WTC11 (cell line): ENCODE data around the gene THBD. TPM values are rescaled to one million over a fixed set of nuclear protein-coding genes. Genes with fewer than 3 reads are reported as not detected.

ENCODE experiments used
- ATAC-seq: fragments of 200-7000 bp; cut with Tn5 transposase; 2 replicates; pipeline ENCODE4 v1.10.0; 2021; ENCODE audit warnings: mild to moderate bottlenecking, moderate library complexity
- CTCF ChIA-PET: fragments of 300-600 bp; sonication (Branson Sonifier 250); formaldehyde crosslinking; loops from one replicate; lab custom pipeline; 2021; ENCODE audit warnings: antibody characterized with exemption; lab: Charles Lee
- POLR2A ChIA-PET: fragments of 350-600 bp; sonication (Branson Sonifier 250); formaldehyde crosslinking; loops from one replicate; lab custom pipeline; 2021; ENCODE audit warnings: antibody characterized with exemption; lab: Charles Lee
- DNase-seq: peaks from one replicate; pipeline ENCODE4 v3.0.0; 2021; ENCODE audit warnings: low spot score
- H3K27ac Mint-ChIP-seq: 2 replicates; pipeline ENCODE4 v1.8.0; 2021; ENCODE audit warnings: mixed read lengths
- H3K27me3 Mint-ChIP-seq: 2 replicates; pipeline ENCODE4 v1.8.0; 2021; ENCODE audit warnings: low read depth, mild to moderate bottlenecking, moderate library complexity, mixed read lengths
- H3K36me3 Mint-ChIP-seq: 2 replicates; pipeline ENCODE4 v1.8.0; 2021; ENCODE audit warnings: mixed read lengths
- H3K4me1 Mint-ChIP-seq: 2 replicates; pipeline ENCODE4 v1.8.0; 2022; ENCODE audit warnings: mixed read lengths
- H3K4me3 Mint-ChIP-seq: 2 replicates; pipeline ENCODE4 v1.8.0; 2021; ENCODE audit warnings: mild to moderate bottlenecking, moderate library complexity, mixed read lengths
- H3K9me3 Mint-ChIP-seq: 2 replicates; pipeline ENCODE4 v1.8.0; 2021; ENCODE audit warnings: mixed read lengths
- ELF4 ChIP-seq: sonication (generic); formaldehyde crosslinking; IDR thresholded peaks from 2 replicates; pipeline ENCODE4 v1.8.1; 2022; ENCODE audit warnings: low read depth, mild to moderate bottlenecking, moderate library complexity, missing genetic modification reagents
- EMX1 ChIP-seq: fragments of 250-450 bp; sonication (Bioruptor Pico); IDR thresholded peaks from 2 replicates; pipeline ENCODE4 v1.8.0; 2021; ENCODE audit warnings: mild to moderate bottlenecking
- FOXJ3 ChIP-seq: sonication (generic); formaldehyde crosslinking; IDR thresholded peaks from 2 replicates; pipeline ENCODE4 v1.9.0; 2021; ENCODE audit warnings: missing genetic modification reagents, mild to moderate bottlenecking, borderline replicate concordance
- FOXK1 ChIP-seq: sonication (generic); formaldehyde crosslinking; IDR thresholded peaks from 2 replicates; pipeline ENCODE4 v1.8.0; 2022; ENCODE audit warnings: mild to moderate bottlenecking, moderate library complexity, missing genetic modification reagents
- GRHL2 ChIP-seq: fragments of 250-450 bp; sonication (Bioruptor Pico); IDR thresholded peaks from 2 replicates; pipeline ENCODE4 v1.8.0; 2022; ENCODE audit warnings: mild to moderate bottlenecking, moderate library complexity; ENCODE audit not compliant: insufficient replicate concordance, severe bottlenecking
- HMGA2 ChIP-seq: fragments of 250-450 bp; sonication (Bioruptor Pico); IDR thresholded peaks from 2 replicates; pipeline ENCODE4 v1.4.0; 2021; ENCODE audit warnings: mild to moderate bottlenecking, moderate library complexity
- IRF2 ChIP-seq: sonication (generic); formaldehyde crosslinking; IDR thresholded peaks from 2 replicates; pipeline ENCODE4 v1.8.0; 2022; ENCODE audit warnings: low read depth, missing genetic modification reagents, borderline replicate concordance
- JUN ChIP-seq: sonication (generic); formaldehyde crosslinking; IDR thresholded peaks from 2 replicates; pipeline ENCODE4 v1.8.0; 2023; ENCODE audit warnings: mild to moderate bottlenecking, missing genetic modification reagents
- MYBL2 ChIP-seq: sonication (generic); formaldehyde crosslinking; IDR thresholded peaks from 2 replicates; pipeline ENCODE4 v1.8.1; 2023; ENCODE audit warnings: mild to moderate bottlenecking, moderate library complexity, missing genetic modification reagents
- SMAD4 ChIP-seq: sonication (generic); formaldehyde crosslinking; IDR thresholded peaks from 2 replicates; pipeline ENCODE4 v1.8.0; 2022; ENCODE audit warnings: mild to moderate bottlenecking, missing genetic modification reagents
- ZNF121 ChIP-seq: sonication (generic); formaldehyde crosslinking; IDR thresholded peaks from 2 replicates; pipeline ENCODE4 v1.8.0; 2023; ENCODE audit warnings: missing genetic modification reagents
- ZNF423 ChIP-seq: fragments of 250-450 bp; sonication (Bioruptor Pico); IDR thresholded peaks from 2 replicates; pipeline ENCODE4 v2.1.2; 2022; ENCODE audit warnings: mild to moderate bottlenecking, moderate library complexity
- total RNA-seq: library from RNA; stranded (reverse); gene quantifications from 3 replicates; pipeline ENCODE4 v1.2.3, GENCODE V29; 2021
- TF ChIP-seq, protein P1 (sequence below): fragments of 250-450 bp; sonication (Bioruptor Pico); IDR thresholded peaks from 2 replicates; pipeline ENCODE4 v1.8.0; 2021; ENCODE audit warnings: mild to moderate bottlenecking
- TF ChIP-seq, protein P2 (sequence below): sonication (generic); formaldehyde crosslinking; IDR thresholded peaks from 2 replicates; pipeline ENCODE4 v1.8.0; 2022; ENCODE audit warnings: mild to moderate bottlenecking, missing genetic modification reagents
- TF ChIP-seq, protein P3 (sequence below): sonication (generic); formaldehyde crosslinking; IDR thresholded peaks from 2 replicates; pipeline ENCODE4 v1.8.1; 2022; ENCODE audit warnings: missing genetic modification reagents, borderline replicate concordance
- TF ChIP-seq, protein P4 (sequence below): sonication (generic); formaldehyde crosslinking; IDR thresholded peaks from 2 replicates; pipeline ENCODE4 v1.8.0; 2023; ENCODE audit warnings: mild to moderate bottlenecking, missing genetic modification reagents
- TF ChIP-seq, protein P5 (sequence below): fragments of 250-450 bp; sonication (Bioruptor Pico); IDR thresholded peaks from 2 replicates; pipeline ENCODE4 v1.9.0; 2021; ENCODE audit warnings: mild to moderate bottlenecking
- TF ChIP-seq, protein P6 (sequence below): sonication (generic); formaldehyde crosslinking; IDR thresholded peaks from 2 replicates; pipeline ENCODE4 v1.8.1; 2022; ENCODE audit warnings: low read depth, missing genetic modification reagents, borderline replicate concordance
- TF ChIP-seq, protein P7 (sequence below): sonication (generic); formaldehyde crosslinking; IDR thresholded peaks from 2 replicates; pipeline ENCODE4 v1.8.1; 2023; ENCODE audit warnings: mild to moderate bottlenecking, missing genetic modification reagents
- TF ChIP-seq, protein P8 (sequence below): sonication (generic); formaldehyde crosslinking; IDR thresholded peaks from 2 replicates; pipeline ENCODE4 v1.8.1; 2022; ENCODE audit warnings: mild to moderate bottlenecking, missing genetic modification reagents, moderate library complexity, borderline replicate concordance

THBD gene
- total RNA-seq, 1 experiment from 2014 or later = 1.0 TPM

DNA sequence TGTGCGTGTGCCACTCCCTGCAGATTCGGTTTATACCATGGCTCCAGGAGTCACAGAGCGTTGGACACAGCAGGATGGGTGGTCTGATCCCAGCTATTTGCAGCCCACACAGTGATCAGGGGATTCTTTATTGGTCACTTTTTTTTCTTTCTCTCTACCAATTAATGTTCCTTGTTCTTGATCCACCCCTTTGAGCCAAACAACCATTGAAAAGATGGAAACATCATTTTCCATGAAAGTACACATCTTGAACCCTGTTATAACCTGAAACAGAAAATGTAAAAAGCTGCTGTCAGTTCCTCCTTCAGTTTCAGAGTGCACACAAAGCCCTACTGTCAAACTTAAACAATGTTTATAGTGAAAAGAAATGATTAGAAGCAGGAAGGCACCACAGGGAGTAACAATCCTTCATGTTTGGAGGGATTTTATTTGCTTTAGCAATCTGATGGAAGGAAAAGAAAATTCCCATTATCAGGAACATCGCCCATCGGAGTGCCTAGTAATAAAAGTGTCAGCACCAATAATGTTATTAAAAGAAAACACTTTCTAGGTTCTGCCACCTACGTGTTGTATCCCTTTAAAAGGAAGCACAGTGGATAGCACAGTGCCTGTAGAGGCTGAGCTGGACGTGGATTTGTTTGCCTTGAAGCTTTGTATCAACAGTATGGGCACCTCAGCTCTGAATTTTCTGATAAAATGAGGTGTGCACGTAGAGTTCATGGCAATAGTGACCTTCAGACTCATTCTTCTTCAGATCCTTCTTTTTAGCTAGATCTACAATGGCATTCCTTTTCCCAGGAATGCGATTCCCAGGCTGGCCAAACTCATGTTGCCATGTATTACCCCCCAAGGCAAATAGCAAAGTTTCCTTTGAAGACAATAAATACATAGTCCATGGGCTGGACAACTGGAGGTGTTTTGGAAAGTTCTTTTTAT lies 16.1 kb upstream of the THBD start:
- Mint-ChIP-seq H3K36me3 (no peaks in the 10 kb centered on the region), H3K4me3 (no peak overlapping the region), H3K27ac (no peak overlapping the region), H3K9me3 (no peaks in the 10 kb centered on the region), H3K4me1 (peaks cover 32% of the 10 kb centered on the region), H3K27me3 (no peaks in the 10 kb centered on the region)
- TF ChIP-seq JUN (CRISPR knock-in tag) (no peak), HMGA2 (no peak), FOXK1 (CRISPR knock-in tag) (no peak), GRHL2 (CRISPR knock-in tag) (no peak), FOXJ3 (CRISPR knock-in tag) (no peak), SMAD4 (no peak), ELF4 (CRISPR knock-in tag) (no peak), ZNF121 (CRISPR knock-in tag) (no peak)
- TF ChIP-seq, protein P1, sequence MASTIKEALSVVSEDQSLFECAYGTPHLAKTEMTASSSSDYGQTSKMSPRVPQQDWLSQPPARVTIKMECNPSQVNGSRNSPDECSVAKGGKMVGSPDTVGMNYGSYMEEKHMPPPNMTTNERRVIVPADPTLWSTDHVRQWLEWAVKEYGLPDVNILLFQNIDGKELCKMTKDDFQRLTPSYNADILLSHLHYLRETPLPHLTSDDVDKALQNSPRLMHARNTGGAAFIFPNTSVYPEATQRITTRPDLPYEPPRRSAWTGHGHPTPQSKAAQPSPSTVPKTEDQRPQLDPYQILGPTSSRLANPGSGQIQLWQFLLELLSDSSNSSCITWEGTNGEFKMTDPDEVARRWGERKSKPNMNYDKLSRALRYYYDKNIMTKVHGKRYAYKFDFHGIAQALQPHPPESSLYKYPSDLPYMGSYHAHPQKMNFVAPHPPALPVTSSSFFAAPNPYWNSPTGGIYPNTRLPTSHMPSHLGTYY (CRISPR knock-in tag) = no peak
- TF ChIP-seq, protein P2, sequence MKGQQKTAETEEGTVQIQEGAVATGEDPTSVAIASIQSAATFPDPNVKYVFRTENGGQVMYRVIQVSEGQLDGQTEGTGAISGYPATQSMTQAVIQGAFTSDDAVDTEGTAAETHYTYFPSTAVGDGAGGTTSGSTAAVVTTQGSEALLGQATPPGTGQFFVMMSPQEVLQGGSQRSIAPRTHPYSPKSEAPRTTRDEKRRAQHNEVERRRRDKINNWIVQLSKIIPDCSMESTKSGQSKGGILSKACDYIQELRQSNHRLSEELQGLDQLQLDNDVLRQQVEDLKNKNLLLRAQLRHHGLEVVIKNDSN = no peak
- TF ChIP-seq, protein P3, sequence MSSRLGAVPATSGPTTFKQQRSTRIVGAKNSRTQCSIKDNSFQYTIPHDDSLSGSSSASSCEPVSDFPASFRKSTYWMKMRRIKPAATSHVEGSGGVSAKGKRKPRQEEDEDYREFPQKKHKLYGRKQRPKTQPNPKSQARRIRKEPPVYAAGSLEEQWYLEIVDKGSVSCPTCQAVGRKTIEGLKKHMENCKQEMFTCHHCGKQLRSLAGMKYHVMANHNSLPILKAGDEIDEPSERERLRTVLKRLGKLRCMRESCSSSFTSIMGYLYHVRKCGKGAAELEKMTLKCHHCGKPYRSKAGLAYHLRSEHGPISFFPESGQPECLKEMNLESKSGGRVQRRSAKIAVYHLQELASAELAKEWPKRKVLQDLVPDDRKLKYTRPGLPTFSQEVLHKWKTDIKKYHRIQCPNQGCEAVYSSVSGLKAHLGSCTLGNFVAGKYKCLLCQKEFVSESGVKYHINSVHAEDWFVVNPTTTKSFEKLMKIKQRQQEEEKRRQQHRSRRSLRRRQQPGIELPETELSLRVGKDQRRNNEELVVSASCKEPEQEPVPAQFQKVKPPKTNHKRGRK (CRISPR knock-in tag) = no peak
- no peak for DNase-seq
- POLR2A ChIA-PET = no interaction called here
- ATAC-seq = no peak
- CTCF ChIA-PET = interaction anchor here (0.9 to 6.0 kb wide), 6 partner anchors 14 to 374 kb away, joined by 3 to 103 read pairs (median 4); partner anchors contain the start of gene THBD

DNA sequence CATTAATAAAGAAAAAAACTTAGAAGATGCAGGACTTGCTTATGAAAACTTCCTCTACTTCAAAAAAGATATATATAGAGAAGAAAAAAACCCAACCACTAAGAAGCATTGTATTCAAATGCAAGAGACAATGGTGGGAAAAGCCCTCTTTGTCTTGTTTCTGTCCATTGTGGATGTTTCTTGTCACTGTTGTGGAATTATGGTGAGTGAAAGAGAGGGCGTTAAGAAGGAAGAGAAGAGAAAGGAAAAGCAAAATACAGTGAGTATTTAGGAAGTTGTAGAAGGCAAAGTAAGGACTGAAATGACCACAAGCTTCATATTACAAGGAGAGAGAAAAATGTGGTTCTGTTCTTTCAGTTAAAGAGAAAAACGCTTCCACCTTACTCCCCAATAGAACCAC lies 14.1 kb upstream of the THBD start:
- CTCF ChIA-PET = interaction anchor here (3.8 to 6.0 kb wide), 2 partner anchors 13 to 137 kb away, joined by 23 to 103 read pairs; partner anchors contain the start of gene THBD
- H3K27ac Mint-ChIP-seq = no peak overlapping the region
- H3K4me1 Mint-ChIP-seq = peaks cover 32% of the 10 kb centered on the region
- ATAC-seq = no peak
- no peak overlapping the region for H3K4me3 Mint-ChIP-seq
- DNase-seq = no peak
- no peaks in the 10 kb centered on the region for H3K9me3 Mint-ChIP-seq
- H3K36me3 Mint-ChIP-seq = no peaks in the 10 kb centered on the region
- TF ChIP-seq IRF2 (no peak), MYBL2 (CRISPR knock-in tag) (no peak), ZNF423 (CRISPR knock-in tag) (no peak), EMX1 (CRISPR knock-in tag) (no peak)
- TF ChIP-seq, protein P4, sequence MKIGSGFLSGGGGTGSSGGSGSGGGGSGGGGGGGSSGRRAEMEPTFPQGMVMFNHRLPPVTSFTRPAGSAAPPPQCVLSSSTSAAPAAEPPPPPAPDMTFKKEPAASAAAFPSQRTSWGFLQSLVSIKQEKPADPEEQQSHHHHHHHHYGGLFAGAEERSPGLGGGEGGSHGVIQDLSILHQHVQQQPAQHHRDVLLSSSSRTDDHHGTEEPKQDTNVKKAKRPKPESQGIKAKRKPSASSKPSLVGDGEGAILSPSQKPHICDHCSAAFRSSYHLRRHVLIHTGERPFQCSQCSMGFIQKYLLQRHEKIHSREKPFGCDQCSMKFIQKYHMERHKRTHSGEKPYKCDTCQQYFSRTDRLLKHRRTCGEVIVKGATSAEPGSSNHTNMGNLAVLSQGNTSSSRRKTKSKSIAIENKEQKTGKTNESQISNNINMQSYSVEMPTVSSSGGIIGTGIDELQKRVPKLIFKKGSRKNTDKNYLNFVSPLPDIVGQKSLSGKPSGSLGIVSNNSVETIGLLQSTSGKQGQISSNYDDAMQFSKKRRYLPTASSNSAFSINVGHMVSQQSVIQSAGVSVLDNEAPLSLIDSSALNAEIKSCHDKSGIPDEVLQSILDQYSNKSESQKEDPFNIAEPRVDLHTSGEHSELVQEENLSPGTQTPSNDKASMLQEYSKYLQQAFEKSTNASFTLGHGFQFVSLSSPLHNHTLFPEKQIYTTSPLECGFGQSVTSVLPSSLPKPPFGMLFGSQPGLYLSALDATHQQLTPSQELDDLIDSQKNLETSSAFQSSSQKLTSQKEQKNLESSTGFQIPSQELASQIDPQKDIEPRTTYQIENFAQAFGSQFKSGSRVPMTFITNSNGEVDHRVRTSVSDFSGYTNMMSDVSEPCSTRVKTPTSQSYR (CRISPR knock-in tag) = no peak
- TF ChIP-seq, protein P5, sequence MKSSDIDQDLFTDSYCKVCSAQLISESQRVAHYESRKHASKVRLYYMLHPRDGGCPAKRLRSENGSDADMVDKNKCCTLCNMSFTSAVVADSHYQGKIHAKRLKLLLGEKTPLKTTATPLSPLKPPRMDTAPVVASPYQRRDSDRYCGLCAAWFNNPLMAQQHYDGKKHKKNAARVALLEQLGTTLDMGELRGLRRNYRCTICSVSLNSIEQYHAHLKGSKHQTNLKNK (CRISPR knock-in tag) = no peak
- TF ChIP-seq, protein P6, sequence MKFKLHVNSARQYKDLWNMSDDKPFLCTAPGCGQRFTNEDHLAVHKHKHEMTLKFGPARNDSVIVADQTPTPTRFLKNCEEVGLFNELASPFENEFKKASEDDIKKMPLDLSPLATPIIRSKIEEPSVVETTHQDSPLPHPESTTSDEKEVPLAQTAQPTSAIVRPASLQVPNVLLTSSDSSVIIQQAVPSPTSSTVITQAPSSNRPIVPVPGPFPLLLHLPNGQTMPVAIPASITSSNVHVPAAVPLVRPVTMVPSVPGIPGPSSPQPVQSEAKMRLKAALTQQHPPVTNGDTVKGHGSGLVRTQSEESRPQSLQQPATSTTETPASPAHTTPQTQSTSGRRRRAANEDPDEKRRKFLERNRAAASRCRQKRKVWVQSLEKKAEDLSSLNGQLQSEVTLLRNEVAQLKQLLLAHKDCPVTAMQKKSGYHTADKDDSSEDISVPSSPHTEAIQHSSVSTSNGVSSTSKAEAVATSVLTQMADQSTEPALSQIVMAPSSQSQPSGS (CRISPR knock-in tag) = no peak
- TF ChIP-seq, protein P7, sequence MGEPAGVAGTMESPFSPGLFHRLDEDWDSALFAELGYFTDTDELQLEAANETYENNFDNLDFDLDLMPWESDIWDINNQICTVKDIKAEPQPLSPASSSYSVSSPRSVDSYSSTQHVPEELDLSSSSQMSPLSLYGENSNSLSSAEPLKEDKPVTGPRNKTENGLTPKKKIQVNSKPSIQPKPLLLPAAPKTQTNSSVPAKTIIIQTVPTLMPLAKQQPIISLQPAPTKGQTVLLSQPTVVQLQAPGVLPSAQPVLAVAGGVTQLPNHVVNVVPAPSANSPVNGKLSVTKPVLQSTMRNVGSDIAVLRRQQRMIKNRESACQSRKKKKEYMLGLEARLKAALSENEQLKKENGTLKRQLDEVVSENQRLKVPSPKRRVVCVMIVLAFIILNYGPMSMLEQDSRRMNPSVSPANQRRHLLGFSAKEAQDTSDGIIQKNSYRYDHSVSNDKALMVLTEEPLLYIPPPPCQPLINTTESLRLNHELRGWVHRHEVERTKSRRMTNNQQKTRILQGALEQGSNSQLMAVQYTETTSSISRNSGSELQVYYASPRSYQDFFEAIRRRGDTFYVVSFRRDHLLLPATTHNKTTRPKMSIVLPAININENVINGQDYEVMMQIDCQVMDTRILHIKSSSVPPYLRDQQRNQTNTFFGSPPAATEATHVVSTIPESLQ = no peak
- TF ChIP-seq, protein P8, sequence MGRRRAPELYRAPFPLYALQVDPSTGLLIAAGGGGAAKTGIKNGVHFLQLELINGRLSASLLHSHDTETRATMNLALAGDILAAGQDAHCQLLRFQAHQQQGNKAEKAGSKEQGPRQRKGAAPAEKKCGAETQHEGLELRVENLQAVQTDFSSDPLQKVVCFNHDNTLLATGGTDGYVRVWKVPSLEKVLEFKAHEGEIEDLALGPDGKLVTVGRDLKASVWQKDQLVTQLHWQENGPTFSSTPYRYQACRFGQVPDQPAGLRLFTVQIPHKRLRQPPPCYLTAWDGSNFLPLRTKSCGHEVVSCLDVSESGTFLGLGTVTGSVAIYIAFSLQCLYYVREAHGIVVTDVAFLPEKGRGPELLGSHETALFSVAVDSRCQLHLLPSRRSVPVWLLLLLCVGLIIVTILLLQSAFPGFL (CRISPR knock-in tag) = no peak
- POLR2A ChIA-PET = no interaction called here
- H3K27me3 Mint-ChIP-seq = no peaks in the 10 kb centered on the region
